Measurements from ENCODE around the gene PAX3. TPM values are rescaled to one million over a fixed set of nuclear protein-coding genes. Genes with fewer than 3 reads are reported as not detected.

PAX3 gene
- total RNA-seq, 1 experiment from 2014 or later, result not detected

DNA sequence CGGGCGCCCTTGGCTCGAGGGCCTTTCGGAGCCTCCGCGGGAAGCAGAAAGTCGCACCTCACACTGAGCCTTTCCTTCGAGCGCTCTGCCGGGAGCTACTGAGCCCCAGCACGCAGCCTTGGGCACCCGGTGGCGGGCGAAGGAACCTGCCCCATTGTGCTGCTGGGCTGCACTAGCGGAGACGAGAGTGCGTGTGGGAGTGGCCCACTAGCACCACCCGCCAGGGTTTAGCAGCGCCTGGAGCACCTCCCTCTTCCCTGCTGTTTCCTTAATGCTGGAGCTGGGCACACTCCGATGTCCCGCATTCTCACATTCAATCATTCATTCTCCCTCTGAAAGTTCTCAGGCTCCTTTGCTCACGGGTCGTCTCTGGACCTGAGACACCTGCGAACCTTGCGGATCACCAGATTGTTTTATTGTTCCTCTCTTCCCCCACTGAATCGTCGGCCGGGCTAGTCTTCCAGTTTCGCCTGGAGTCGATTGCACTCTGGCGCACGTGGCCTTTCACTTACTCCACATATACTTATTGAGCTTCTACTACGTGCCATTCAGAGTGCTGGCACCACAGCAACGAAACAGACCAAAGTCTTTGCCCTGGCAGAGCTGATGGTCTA is 8.5 kb upstream of the PAX3 start:
- RAD21 ChIA-PET (ENCODE audit: low non-redundant PET in 1 of 2, low total read pairs in 2 of 2, uncharacterized antibody in 2 of 2, unreplicated experiment in 2 of 2), result no interaction called here
- Histone ChIP-seq H3K9ac (ENCODE audit: low read length) (no peak overlapping the region), H3K27me3 (ENCODE audit: insufficient read depth, low read length) (peaks cover 36% of the 10 kb centered on the region), H4K20me1 (ENCODE audit: insufficient read depth) (no peaks in the 10 kb centered on the region), H3K9me2 (ENCODE audit: insufficient read depth) (no peaks in the 10 kb centered on the region), H3K4me1 (ENCODE audit: control insufficient read depth in 1 of 2, insufficient read depth in 2 of 2, low read length in 2 of 2) (no peaks in the 10 kb centered on the region), H3K4me2 (ENCODE audit: low read length) (no peak overlapping the region), H3K36me3 (ENCODE audit: control insufficient read depth in 1 of 2, insufficient read depth in 2 of 2, low read length in 2 of 2) (no peaks in the 10 kb centered on the region), H2AFZ (ENCODE audit: low read depth, low read length, poor library complexity, severe bottlenecking) (no peak overlapping the region), H3K27ac (ENCODE audit: low read depth, low read length) (no peak overlapping the region), H3K79me2 (ENCODE audit: insufficient read depth, low read length) (no peaks in the 10 kb centered on the region), H3K4me3 (replicated peaks in 1 of 2; ENCODE audit: low read depth in 1 of 2, low read length in 2 of 2) (no peak overlapping the region), H3K9me3 (ENCODE audit: control insufficient read depth in 1 of 2, insufficient read depth in 1 of 2, low read depth in 1 of 2, low read length in 2 of 2) (no peaks in the 10 kb centered on the region)
- POLR2A ChIA-PET, result no interaction called here
- BruUV-seq (replicated peaks), result no TSS peak
- TF ChIP-seq FOSL1 (IDR thresholded peaks at IDR 0.05; ENCODE audit: low read depth), result no peak
- no peak for TF ChIP-seq CEBPB (IDR thresholded peaks at IDR 0.05; ENCODE audit: low read depth)
- TF ChIP-seq EGR1 (IDR thresholded peaks at IDR 0.05; ENCODE audit: low read depth), result no peak
- TF ChIP-seq RAD21 (IDR thresholded peaks at IDR 0.05; ENCODE audit: low read depth), result no peak
- intact Hi-C loops (cut with micrococcal nuclease), result no loop called here
- ATAC-seq (peak; percentile 80), DNase-seq (ENCODE audit: low read depth, low spot score) (no peak)
- CTCF ChIA-PET, result interaction anchor here (0.9 kb wide), 1 partner anchor 255 kb away, joined by 4 read pairs; no protein-coding TSS in a partner anchor

DNA sequence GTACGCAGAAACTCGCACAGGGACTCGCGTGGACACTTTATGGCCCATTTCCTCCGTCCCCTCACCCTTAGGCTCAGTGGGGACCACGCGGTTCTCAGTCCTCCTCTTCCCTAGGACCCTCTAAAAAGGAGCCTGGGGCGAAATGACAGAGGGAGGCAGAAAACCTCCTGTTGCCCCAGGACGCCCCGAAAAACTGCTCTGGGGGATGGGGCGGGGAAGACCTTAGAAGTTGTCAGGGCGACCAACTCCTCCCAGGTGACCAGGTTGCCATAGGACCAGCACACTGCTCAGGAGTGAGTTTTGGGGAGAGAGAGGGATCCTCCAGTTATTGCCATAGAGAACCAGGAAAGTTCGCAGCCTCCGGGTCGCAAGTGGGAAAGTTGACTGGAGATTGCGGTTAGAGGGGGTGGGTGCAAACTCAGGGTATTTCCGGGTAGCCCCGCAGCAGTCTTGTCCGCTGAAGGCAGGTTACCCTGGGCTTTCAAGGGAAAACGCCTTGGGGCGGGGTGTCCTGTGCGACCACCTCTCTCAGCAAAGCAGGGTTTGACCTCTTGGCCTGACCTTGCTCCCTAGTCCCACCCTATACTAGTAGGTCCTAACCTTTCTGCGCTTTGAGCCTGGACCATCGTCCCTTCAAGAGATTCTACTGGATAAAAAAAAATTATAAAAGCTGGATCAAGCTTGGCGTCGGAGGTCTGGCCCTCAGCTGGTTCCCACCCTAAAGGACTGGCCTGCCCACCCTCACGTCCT is 7.8 kb upstream of the PAX3 start:
- no peaks in the 10 kb centered on the region for H3K9me2 ChIP-seq (ENCODE audit: insufficient read depth)
- intact Hi-C loops (cut with micrococcal nuclease), result no loop called here
- no peak overlapping the region for H2AFZ ChIP-seq (ENCODE audit: low read depth, low read length, poor library complexity, severe bottlenecking)
- RAD21 ChIA-PET (ENCODE audit: low non-redundant PET in 1 of 2, low total read pairs in 2 of 2, uncharacterized antibody in 2 of 2, unreplicated experiment in 2 of 2), result no interaction called here
- no peaks in the 10 kb centered on the region for H3K36me3 ChIP-seq (ENCODE audit: control insufficient read depth in 1 of 2, insufficient read depth in 2 of 2, low read length in 2 of 2)
- no peaks in the 10 kb centered on the region for H3K4me1 ChIP-seq (ENCODE audit: control insufficient read depth in 1 of 2, insufficient read depth in 2 of 2, low read length in 2 of 2)
- H3K27ac ChIP-seq (ENCODE audit: low read depth, low read length), result no peak overlapping the region
- CTCF ChIA-PET, result interaction anchor here (0.9 kb wide), 1 partner anchor 256 kb away, joined by 4 read pairs; no protein-coding TSS in a partner anchor
- H4K20me1 ChIP-seq (ENCODE audit: insufficient read depth), result no peaks in the 10 kb centered on the region
- peaks cover 36% of the 10 kb centered on the region for H3K27me3 ChIP-seq (ENCODE audit: insufficient read depth, low read length)
- H3K9ac ChIP-seq (ENCODE audit: low read length), result no peak overlapping the region
- POLR2A ChIA-PET, result no interaction called here
- no peak overlapping the region for H3K4me3 ChIP-seq (replicated peaks in 1 of 2; ENCODE audit: low read depth in 1 of 2, low read length in 2 of 2)
- ATAC-seq (no peak), DNase-seq (ENCODE audit: low read depth, low spot score) (no peak)
- BruUV-seq (replicated peaks), result no TSS peak
- no peak overlapping the region for H3K4me2 ChIP-seq (ENCODE audit: low read length)
- no peaks in the 10 kb centered on the region for H3K9me3 ChIP-seq (ENCODE audit: control insufficient read depth in 1 of 2, insufficient read depth in 1 of 2, low read depth in 1 of 2, low read length in 2 of 2)
- no peaks in the 10 kb centered on the region for H3K79me2 ChIP-seq (ENCODE audit: insufficient read depth, low read length)
- TF ChIP-seq SIN3A (IDR thresholded peaks at IDR 0.05; ENCODE audit: low read depth), result no peak
- no peak for TF ChIP-seq CBX3 (IDR thresholded peaks at IDR 0.05; ENCODE audit: low read depth)
- TF ChIP-seq, protein P1, sequence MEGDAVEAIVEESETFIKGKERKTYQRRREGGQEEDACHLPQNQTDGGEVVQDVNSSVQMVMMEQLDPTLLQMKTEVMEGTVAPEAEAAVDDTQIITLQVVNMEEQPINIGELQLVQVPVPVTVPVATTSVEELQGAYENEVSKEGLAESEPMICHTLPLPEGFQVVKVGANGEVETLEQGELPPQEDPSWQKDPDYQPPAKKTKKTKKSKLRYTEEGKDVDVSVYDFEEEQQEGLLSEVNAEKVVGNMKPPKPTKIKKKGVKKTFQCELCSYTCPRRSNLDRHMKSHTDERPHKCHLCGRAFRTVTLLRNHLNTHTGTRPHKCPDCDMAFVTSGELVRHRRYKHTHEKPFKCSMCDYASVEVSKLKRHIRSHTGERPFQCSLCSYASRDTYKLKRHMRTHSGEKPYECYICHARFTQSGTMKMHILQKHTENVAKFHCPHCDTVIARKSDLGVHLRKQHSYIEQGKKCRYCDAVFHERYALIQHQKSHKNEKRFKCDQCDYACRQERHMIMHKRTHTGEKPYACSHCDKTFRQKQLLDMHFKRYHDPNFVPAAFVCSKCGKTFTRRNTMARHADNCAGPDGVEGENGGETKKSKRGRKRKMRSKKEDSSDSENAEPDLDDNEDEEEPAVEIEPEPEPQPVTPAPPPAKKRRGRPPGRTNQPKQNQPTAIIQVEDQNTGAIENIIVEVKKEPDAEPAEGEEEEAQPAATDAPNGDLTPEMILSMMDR (IDR thresholded peaks at IDR 0.05 in 2 of 3, conservative IDR thresholded peaks at IDR 0.05 in 1 of 3; ENCODE audit: borderline replicate concordance in 1 of 3, insufficient read depth in 1 of 3, low read depth in 2 of 3, low read length in 2 of 3), result no peak
- no peak for TF ChIP-seq RAD21 (IDR thresholded peaks at IDR 0.05; ENCODE audit: low read depth)
- no peak for TF ChIP-seq FOSL1 (IDR thresholded peaks at IDR 0.05; ENCODE audit: low read depth)
- TF ChIP-seq EZH2 (IDR thresholded peaks at IDR 0.05), result no peak
- TF ChIP-seq ZNF274 (IDR thresholded peaks at IDR 0.05; ENCODE audit: low read depth, low read length), result no peak
- TF ChIP-seq, protein P2, sequence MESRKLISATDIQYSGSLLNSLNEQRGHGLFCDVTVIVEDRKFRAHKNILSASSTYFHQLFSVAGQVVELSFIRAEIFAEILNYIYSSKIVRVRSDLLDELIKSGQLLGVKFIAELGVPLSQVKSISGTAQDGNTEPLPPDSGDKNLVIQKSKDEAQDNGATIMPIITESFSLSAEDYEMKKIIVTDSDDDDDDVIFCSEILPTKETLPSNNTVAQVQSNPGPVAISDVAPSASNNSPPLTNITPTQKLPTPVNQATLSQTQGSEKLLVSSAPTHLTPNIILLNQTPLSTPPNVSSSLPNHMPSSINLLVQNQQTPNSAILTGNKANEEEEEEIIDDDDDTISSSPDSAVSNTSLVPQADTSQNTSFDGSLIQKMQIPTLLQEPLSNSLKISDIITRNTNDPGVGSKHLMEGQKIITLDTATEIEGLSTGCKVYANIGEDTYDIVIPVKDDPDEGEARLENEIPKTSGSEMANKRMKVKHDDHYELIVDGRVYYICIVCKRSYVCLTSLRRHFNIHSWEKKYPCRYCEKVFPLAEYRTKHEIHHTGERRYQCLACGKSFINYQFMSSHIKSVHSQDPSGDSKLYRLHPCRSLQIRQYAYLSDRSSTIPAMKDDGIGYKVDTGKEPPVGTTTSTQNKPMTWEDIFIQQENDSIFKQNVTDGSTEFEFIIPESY (IDR thresholded peaks at IDR 0.05; ENCODE audit: extremely low read depth, insufficient replicate concordance, low read length), result no peak
- no peak for TF ChIP-seq EGR1 (IDR thresholded peaks at IDR 0.05; ENCODE audit: low read depth)
- no peak for TF ChIP-seq JUND (IDR thresholded peaks at IDR 0.05)
